Kasumi-1 (cell line): ENCODE data around the gene DLX2.
A peak's percentile ranks its signal among the peaks of the same experiment; 100 is the strongest.

Source experiments
- DNase-seq, 2 experiments: peaks; one replicate each; lab custom pipeline; 2025; lab: John Stamatoyannopoulos, UW

Gene DLX2

DNA sequence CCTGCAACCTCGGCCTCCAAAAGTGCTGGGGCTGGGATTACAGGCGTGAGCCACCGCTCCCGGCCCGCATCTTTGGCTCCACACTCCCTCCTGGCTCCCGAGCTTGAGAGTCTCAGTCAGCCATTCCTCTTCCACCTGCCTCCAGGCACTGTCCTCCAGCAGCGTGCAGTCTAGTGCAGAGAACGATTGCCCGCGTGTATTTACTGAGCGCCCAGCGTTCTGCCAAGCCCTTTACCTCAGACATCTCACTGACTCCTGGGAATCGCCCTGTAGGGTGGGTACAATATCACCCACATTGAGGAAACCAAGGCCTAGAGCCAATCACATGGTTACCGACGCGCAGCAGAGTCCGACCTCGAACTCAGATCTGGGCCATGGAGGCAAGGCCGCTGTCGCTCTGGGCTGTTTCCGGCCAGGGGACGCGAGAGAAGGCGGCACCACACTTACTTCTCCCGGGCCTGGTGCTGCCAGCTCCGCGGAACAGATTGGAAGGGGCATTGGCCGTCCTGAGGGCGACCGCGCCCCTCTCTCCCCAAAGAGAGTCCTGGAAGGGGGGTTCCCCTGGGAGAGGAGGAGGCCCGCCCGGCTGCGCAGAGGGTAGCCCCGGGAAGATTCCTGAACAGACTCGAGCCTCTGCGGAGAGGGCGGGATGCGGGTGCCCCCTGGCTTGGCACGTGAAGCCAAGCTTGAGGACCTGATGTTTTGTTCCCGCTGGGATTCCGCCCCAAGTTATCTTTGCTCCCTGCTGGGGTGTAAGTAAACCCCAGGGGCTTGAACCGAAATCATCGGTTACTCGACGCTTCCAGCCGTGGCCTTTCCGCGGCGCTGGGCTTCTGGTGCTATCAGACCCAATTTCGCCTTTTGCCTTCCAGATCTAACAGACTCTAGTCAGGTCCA lies 5.2 kb upstream of the DLX2 start:
- DNase-seq = no peak

GRCh38 chr2:172106108-172106961 lies 3.6 kb upstream of the DLX2 start:
- DNase-seq = peak; percentile 77 to 81

DNA sequence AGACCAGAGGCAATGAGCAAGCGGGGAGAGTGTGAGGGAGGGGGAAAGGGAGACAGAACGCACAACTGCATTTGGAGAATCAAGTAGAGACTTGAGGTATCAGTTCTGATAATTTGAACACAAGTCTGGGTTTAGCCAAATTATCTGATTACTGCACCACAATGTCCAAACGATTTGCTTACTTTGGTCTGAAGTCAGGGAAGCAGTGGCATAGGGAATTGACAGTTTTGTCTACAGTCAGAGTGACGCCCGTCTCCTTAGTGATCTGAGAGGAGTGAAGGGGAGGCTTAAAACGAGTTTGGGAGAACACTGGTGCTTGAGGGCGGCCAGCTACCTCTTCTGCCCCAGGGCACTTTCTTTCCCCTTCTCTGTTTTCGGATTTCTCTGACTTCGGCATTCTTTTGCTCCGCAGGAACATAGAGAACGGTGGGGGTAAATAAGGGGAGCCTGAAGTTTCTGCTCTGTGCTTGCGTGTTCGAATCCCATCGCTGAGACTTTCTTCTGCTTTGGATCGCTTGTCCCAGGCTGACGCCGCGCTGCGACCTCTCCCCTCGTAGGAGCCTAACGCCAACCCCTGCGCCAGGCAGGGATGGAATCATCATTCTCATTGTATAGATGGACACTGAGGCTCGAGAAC lies 2.9 kb upstream of the DLX2 start:
- DNase-seq = no peak

DNA sequence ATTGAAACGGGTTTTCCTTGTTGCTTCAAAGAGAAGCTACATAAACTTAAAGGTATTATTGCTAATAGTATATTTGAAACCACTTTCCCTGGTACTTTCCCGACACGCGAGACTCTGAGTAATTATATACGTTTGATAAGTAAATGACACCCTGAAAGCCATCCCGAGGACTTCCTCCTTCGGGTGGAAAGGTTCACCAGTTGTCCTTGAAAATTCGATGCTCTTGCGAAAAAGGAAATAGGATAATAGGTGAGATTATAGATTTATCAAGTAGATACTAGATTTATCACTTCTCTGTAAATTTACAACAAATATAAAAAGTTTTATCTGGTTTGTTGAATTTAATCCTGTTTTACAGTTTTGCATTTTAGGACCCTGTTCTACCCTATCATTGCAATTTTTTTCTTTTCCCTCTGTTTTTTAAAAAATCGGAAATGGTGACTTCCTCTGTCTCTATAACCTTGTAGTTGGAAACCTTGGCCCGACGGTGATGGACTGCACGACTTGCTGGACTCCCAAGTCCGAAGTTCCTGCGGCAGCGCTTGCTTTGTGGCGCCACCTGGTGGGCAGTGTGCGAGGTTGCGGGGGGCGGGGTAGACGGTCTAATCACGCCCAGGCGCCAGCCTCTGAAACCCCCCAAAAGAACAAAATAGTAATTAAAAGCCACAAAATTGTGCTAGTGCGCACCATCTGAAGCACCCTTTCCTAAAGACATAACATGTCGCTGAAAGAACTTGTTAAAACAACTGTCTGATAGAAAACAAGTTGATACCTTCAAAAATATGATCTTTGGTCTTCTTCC lies 972 bp upstream of the DLX2 start:
- DNase-seq = peak; percentile 69 to 77

- peak; percentile 52 to 63 for DNase-seq
Measured at GRCh38 chr2:172101821-172102390, 794 bp downstream of the DLX2 start.

GRCh38 chr2:172100935-172101820 lies 1.5 kb downstream of the DLX2 start:
- DNase-seq = peak in 1 of 2 experiments; percentile 63

DNA sequence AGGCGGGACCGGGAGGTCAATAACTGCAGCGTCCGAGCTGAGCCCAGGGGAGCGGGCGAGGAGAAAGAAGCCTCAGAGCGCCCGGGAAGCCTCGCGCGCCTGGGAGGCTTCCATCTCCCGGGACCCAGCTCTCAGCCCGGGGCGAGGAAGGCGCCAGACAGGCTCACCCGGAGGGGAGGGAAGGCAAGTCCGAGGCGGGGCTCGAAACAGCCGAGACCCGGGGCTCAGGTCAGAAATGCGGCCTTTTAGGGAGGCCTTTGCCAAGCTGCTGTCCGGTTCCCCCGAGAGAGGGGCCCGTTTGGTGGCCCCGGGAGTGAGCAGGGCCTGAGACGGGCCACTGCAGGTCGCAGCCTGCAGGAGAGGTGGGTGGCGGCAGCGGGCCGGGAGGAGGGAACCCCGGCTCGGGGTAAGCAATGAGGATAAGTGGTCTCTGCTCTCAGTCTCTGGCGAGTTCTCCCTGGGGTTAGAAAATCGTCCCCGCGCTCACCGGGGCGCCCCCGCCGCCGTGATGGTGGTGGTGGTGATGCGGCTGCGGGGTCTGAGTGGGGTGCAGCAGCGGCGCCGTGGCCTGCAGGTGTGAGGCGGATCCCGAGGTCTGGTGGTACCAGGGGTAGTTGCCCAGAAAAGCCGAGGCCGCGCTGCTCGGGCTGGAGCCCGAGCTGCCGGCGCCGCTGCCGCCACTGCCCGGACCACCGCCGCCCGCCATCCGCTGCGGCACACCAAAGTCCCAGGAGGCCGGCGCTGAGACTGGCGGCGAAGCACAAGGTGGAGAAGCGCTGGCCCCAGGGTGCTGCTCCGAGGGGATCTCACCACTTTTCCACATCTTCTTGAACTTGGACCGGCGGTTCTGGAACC lies 2.4 kb downstream of the DLX2 start:
- DNase-seq = no peak

DNA sequence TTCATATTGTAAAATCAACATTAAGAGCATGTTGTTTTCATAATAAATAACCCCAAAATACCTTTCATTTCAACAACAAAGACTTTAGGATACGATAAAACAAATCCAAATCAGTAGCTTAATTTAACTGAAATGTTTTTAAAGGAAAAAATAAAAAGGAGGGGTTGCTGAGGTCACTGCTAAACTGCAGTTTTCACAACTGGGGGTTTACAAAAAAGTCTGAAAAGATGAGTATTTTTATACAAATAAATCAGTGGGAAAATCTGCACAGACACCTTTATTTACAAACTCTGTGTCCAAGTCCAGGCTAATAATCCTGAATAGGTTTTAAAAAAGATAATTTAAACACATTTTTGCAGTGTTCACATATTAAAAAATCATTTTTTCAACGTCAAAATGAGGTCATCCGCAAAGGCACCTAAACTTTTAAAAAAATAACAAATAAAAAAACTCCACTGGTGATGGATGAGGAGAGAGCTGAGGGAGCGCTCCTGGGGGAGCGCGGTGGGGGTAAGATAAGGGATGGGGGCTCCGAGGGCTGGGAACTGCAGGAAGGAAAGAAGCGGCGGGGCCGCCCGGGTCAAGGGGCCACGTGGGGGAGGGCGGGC lies 3.1 kb downstream of the DLX2 start:
- no peak for DNase-seq

DNA sequence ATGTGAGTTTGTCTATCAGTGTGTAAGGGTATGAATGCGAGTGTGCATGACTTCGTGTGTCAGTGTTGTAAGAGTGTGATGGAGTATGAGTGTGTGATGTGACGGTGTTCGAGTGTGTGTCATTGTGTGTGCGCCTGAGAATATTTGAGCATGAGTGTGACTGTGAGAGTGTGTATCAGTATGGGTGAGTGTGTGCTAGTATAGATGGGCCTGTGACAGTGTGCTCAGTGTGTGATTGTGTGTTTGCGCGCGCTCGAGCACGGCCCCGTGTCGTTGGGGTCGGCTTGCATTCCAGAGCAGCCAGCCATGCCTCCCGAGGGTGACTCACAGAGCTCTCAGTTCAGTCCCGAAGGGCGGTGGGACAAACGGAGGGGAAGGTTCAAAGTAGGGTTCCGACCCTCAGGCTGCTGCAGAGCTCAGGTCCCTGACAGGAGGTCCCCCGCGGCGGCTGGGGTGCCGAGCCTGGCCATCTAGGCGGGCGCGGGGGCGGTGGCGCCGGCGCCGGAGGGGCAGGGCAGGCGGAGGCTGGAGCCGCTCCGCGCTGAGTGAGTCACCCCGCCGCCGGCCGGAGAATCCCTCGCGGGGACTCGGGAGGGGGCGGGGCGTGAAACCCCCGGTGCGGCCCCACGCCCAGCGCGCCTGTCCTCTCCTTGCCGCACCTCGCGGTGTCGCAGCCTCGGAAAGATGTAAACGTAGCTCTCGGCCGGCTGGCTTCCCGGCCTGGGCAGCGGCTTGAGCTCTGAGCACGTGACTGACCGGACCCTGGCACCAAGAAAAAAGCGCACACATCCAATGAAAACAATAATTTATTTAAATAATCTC lies 3.8 kb downstream of the DLX2 start:
- DNase-seq = peak; percentile 51 to 54

DNA sequence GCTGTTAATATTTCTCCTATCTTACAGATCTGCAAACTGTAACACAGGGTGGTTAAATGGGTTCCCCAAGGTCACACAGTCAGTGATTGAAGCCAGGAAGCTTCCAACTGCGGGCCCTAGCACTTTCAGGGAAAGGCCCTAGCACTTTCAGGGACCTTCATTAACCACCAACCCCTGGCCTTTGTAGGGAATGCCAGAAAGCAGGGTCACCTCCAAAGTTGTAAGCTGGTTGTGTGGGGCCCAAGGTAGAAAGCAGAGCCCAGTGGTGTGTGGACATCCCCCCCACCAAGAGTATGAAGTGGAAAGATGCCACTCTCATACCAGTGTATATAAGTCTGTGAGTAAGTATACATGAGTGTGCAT lies 4.4 kb downstream of the DLX2 start:
- DNase-seq = no peak

- DNase-seq = no peak
Measured at GRCh38 chr2:172097557-172098131, 5.1 kb downstream of the DLX2 start.

DNA sequence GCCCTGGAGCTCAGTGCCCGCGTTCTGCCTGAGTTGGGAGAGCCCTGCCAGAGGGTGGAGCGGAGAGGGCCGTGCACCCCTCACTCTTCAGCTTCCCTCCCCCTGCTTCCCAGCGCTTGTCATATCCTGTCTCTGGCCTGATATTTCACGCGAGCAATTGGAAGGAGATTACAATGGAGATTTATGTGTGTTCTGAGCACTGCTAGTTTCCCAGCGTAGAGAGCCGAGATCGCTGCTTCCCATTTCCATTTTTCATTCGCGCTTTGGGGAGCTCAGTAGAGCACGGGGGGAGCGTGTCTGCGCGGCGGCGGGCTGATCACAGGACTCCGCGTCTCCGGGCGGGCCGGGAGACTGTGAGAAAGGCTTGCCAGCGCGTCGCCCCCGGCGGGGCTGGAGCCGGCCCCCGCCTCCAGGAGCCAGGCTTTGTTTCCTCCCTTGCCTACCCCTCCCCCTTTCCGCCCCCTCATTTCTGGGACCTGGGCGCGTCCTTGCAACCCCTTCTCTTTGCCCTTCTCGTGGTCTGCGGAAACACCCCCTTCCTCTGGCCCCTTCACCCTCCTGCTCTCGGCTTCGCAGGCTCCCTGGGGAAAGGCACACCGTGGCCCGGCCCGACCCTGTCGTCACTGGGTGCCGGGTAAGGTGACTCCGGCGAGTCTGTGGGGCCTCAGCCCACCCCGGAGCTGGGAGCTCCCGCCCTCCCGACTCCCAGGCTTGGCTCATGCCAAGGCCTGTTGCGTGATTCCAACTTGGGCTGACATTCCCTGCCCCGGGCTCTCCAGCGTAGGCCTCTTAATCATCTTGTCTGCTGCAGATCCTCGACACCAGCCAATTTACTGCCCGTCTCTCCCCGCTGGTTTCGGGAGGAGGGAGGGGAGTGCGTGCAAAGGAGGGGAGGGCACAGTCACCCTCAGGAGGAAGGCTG lies 5.8 kb downstream of the DLX2 start:
- DNase-seq = peak in 1 of 2 experiments; percentile 44

DNA sequence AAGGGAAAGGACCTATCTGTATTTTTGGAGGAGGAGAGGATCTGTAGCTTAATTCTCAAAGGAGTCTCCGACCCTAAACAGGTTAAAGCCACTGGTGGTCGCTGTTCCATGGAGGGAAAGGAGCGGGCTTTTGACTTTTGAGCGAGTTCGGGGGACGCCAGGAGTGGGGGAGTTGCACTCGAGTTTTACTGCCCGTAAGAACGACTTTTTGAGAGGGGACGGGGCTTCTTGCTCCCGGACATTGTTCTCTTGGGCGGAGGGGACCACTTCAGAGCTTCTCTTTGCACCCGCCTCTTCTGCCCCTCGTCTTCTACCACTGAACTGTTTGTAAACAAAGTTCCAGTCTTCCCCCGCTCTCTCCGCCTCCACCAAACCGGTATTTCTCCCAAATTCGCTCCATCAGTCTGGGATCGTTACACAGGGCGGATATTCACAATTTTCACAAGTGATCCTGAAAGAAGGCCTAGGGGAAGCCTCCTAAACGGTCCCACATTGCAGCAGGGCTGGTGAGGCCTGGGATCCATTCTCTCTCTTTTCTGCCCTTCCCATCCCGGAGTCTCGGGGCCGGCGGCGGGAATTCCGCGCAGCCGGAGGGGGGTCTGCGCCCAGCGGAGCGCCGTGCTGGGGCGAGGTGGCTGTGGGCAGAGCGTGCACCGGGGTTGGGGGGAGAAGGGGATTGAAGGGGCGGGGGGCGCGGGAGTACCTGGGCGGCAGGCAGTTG lies 6.6 kb downstream of the DLX2 start:
- peak in 1 of 2 experiments; percentile 44 for DNase-seq

DNA sequence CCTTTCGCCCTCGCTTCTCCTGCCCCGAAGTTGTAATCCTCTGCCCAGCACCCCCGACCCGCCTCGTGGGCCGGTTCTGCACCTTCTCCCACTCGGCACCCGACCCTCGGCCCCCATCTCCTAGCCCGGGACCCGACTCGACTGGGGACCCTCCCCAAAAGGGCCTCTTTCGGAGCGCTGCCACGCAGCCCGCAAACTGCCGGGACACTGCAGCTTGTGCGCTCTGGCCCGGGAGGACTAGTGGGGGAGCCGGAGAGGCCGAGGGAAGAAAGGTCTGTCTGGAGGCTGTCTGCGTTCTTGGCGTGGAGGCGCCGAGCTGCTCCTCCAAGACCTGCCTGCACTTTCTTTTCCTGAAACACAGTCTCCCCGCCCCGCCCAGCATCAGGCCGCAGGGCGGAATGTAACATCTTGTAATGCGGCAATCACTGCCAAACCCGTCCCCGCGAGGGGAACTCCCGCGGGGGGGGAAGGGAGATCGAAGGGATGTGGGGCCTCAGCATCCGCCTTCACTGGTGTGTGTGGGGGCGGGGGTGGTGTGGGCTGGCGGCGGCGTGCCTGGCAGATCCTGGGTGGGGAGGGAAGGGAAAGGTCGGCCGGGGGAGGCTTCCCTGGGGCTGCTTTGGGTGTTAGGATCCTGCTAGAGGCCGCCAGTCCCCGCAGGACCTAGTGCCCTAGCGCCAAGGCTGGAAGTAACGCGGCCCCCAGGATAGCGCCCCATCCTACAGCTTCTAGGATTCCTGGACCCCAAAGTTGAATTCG lies 7.4 kb downstream of the DLX2 start:
- peak; percentile 65 to 67 for DNase-seq
